ENCODE results near the gene ONECUT3. TPM values are rescaled to one million over a fixed set of nuclear protein-coding genes. Genes with fewer than 3 reads are reported as not detected.

ONECUT3 gene
- total RNA-seq, 1 experiment from 2014 or later = not detected

- H3K27ac ChIP-seq (ENCODE audit: low read depth, low read length, poor library complexity, severe bottlenecking) = no peak overlapping the region
- intact Hi-C loops (cut with micrococcal nuclease; ENCODE audit: unreplicated experiment) = no loop called here
- no peak overlapping the region for H3K4me3 ChIP-seq (ENCODE audit: low read depth, low read length, poor library complexity, severe bottlenecking)
- no peaks in the 10 kb centered on the region for H3K36me3 ChIP-seq (ENCODE audit: insufficient read depth, low read length, poor library complexity, severe bottlenecking)
- no peak for TF ChIP-seq CTCF (conservative IDR thresholded peaks at IDR 0.05; ENCODE audit: low read depth, low read length)
- no peak for TF ChIP-seq EZH2 (IDR thresholded peaks at IDR 0.05; ENCODE audit: borderline replicate concordance, low read depth, low read length, poor library complexity, severe bottlenecking)
- H3K4me1 ChIP-seq (ENCODE audit: insufficient read depth, low read length, poor library complexity, severe bottlenecking) = no peaks in the 10 kb centered on the region
- H3K9me3 ChIP-seq (ENCODE audit: low read depth, low read length, poor library complexity, severe bottlenecking) = no peaks in the 10 kb centered on the region
- BruUV-seq (replicated peaks) = no TSS peak
- ChIA-PET CTCF (no interaction called here), POLR2A (ENCODE audit: low non-redundant PET) (no interaction called here)
- peaks cover 14% of the 10 kb centered on the region for H3K27me3 ChIP-seq (replicated peaks; ENCODE audit: insufficient read depth, low read depth, low read length, poor library complexity)
- DNase-seq (ENCODE audit: low spot score) = no peak
These were observed 46.1 kb upstream of the ONECUT3 start for GRCh38 chr19:1707240-1707639.

- peaks cover 34% of the 10 kb centered on the region for H3K27me3 ChIP-seq (replicated peaks; ENCODE audit: insufficient read depth, low read depth, low read length, poor library complexity)
- TF ChIP-seq EZH2 (IDR thresholded peaks at IDR 0.05; ENCODE audit: borderline replicate concordance, low read depth, low read length, poor library complexity, severe bottlenecking) (no peak), CTCF (conservative IDR thresholded peaks at IDR 0.05; ENCODE audit: low read depth, low read length) (no peak)
- intact Hi-C loops (cut with micrococcal nuclease; ENCODE audit: unreplicated experiment) = no loop called here
These were observed 40.1 kb upstream of the ONECUT3 start for GRCh38 chr19:1713170-1713569.

GRCh38 chr19:1715540-1715939, 37.8 kb upstream of the ONECUT3 start:
- POLR2A ChIA-PET (ENCODE audit: low non-redundant PET) = no interaction called here
- no peak overlapping the region for H3K27ac ChIP-seq (ENCODE audit: low read depth, low read length, poor library complexity, severe bottlenecking)
- DNase-seq (ENCODE audit: low spot score) = no peak
- peaks cover 31% of the 10 kb centered on the region for H3K27me3 ChIP-seq (replicated peaks; ENCODE audit: insufficient read depth, low read depth, low read length, poor library complexity)
- intact Hi-C loops (cut with micrococcal nuclease; ENCODE audit: unreplicated experiment) = no loop called here
- no peak for TF ChIP-seq EZH2 (IDR thresholded peaks at IDR 0.05; ENCODE audit: borderline replicate concordance, low read depth, low read length, poor library complexity, severe bottlenecking)
- no peak for TF ChIP-seq CTCF (conservative IDR thresholded peaks at IDR 0.05; ENCODE audit: low read depth, low read length)
- BruUV-seq (replicated peaks) = no TSS peak
- H3K36me3 ChIP-seq (ENCODE audit: insufficient read depth, low read length, poor library complexity, severe bottlenecking) = no peaks in the 10 kb centered on the region
- CTCF ChIA-PET = no interaction called here
- no peak overlapping the region for H3K4me3 ChIP-seq (ENCODE audit: low read depth, low read length, poor library complexity, severe bottlenecking)
- H3K4me1 ChIP-seq (ENCODE audit: insufficient read depth, low read length, poor library complexity, severe bottlenecking) = peaks cover 4% of the 10 kb centered on the region
- no peaks in the 10 kb centered on the region for H3K9me3 ChIP-seq (ENCODE audit: low read depth, low read length, poor library complexity, severe bottlenecking)

More at GRCh38 chr19:1713170-1713569, 40.1 kb upstream of the ONECUT3 start:
- no peaks in the 10 kb centered on the region for H3K4me1 ChIP-seq (ENCODE audit: insufficient read depth, low read length, poor library complexity, severe bottlenecking)
- POLR2A ChIA-PET (ENCODE audit: low non-redundant PET) = no interaction called here
- DNase-seq (ENCODE audit: low spot score) = no peak
- H3K9me3 ChIP-seq (ENCODE audit: low read depth, low read length, poor library complexity, severe bottlenecking) = no peaks in the 10 kb centered on the region
- H3K36me3 ChIP-seq (ENCODE audit: insufficient read depth, low read length, poor library complexity, severe bottlenecking) = no peaks in the 10 kb centered on the region
- no TSS peak for BruUV-seq (replicated peaks)
- H3K27ac ChIP-seq (ENCODE audit: low read depth, low read length, poor library complexity, severe bottlenecking) = no peak overlapping the region
- CTCF ChIA-PET = no interaction called here
- H3K4me3 ChIP-seq (ENCODE audit: low read depth, low read length, poor library complexity, severe bottlenecking) = no peak overlapping the region
